Activated T-cell treated with anti-CD3 and anti-CD28 coated beads, Interleukin-2, amount 50 U/mL, for 48 hours (primary cell): Measurements from ENCODE around the gene HORMAD1.
A peak's percentile ranks its signal among the peaks of the same experiment; 100 is the strongest.
"Not testable (repeated sequence)": the region's sequence is repeated elsewhere in the genome, so short reads cannot be mapped to it uniquely, and the experiment has no call there.

Experiments
- DNase-seq, 2 experiments: peaks; one replicate each; pipeline ENCODE4 v3.0.0-alpha.2; 2020

HORMAD1 gene, protein sequence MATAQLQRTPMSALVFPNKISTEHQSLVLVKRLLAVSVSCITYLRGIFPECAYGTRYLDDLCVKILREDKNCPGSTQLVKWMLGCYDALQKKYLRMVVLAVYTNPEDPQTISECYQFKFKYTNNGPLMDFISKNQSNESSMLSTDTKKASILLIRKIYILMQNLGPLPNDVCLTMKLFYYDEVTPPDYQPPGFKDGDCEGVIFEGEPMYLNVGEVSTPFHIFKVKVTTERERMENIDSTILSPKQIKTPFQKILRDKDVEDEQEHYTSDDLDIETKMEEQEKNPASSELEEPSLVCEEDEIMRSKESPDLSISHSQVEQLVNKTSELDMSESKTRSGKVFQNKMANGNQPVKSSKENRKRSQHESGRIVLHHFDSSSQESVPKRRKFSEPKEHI

GRCh38 chr1:150720703-150721102, at the start of gene HORMAD1:
Gene HORMAD1, minus strand, starts transcription at chr1:150720895. Its CDS starts 1,390 bp downstream, at chr1:150719505.
- no peak for DNase-seq

DNA sequence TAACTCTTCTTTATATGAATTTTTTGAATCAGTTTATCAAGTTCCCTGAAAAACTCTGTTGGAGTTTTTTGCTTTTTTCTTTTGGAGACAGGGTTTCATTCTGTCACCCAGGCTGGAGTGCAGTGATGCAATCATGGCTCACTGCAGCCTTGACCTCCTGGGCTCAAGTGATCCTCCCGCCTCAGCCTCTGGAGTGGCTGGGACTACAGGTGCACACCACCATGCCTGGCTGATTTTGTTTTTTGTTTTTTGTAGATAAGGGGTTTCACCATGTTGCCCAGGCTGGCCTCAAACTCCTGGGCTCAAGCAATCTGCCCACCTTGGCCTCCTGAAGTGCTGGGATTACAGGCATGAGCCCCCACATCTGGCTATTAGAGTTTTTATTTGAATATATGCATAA, 47.0 kb upstream of the HORMAD1 start:
- DNase-seq = not testable (repeated sequence)

GRCh38 chr1:150765977-150766301, 45.2 kb upstream of the HORMAD1 start:
- peak; percentile 30 to 36 for DNase-seq

DNA sequence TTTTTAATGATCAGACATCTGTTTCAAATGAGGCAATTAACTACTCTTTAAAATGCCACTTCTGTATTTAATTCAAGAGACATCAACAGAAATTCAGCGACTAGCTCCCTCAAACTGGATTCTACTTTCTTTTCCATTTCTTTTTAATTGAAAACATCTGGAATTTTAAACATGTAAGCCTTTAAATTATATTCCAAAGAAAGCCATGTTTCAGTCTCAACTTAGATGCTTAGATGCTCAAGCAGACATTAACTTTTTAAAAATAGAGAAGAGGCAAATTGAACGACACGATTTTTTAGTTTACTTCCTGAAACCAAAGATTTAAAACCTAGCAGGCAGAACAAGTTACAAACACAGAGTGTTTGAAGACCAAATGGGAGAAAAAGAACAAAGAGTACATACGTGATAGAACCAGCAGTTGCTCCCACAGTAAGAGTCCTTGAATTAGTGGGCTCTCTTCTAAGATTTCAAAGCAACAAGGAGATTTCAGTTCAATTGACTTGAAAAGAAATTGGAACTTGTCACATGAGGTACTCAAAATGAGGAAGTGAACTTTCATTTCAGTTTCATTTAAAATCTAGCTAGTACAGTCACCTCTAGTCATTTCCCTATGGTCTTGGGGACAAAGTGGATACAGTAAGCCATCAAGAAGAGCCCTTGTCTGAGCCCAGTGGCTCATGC, 44.7 kb upstream of the HORMAD1 start, which contains the start of gene CTSS:
Gene CTSS, minus strand, starts transcription at position 483 of the 681 bp plus-strand sequence. CDS start 1,015 bp downstream, outside the sequence.
- no peak for DNase-seq

DNA sequence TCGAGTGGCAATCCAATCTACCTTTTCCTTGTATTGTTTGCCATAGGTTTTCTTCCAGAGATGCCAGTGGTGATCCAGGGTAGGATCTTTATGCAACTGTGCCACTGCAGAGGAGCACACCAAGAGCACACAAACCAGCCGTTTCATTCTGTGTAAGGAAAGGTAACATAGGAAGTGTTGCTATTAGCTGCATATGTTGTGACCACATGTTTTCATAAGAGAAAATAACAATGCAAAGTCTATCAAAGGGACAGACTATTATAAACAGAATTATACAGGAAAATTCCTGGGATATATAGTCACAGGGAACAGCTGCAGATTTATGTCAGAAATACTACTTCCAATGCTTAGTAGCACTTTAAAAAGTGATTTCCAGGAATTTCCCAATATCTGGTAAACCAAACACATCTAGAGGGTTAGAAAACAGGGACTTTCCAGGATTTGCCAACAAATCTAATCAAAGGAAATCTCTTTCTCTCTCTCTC, 44.0 kb upstream of the HORMAD1 start:
- no peak for DNase-seq

DNA sequence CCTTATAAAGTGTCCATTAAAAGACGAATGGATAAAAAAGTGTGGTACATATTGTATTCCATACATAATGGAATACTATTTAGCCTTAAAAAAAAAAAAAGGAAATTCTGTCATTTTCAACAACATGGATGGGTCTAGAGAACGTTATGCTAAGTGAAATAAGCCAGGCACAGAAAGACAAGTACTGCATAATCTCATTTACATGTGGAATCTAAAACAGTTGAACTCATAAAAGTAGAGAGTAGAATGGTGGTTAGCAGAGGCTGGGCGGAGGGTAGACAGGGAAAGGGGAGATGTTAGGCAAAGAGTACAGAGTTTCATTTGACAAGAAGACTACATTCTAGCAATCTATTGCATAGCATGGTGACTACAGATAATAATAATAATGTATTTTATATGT, 42.3 kb upstream of the HORMAD1 start:
- DNase-seq = no peak

- no peak for DNase-seq
Observed at GRCh38 chr1:150762552-150762951, 41.9 kb upstream of the HORMAD1 start.

DNA sequence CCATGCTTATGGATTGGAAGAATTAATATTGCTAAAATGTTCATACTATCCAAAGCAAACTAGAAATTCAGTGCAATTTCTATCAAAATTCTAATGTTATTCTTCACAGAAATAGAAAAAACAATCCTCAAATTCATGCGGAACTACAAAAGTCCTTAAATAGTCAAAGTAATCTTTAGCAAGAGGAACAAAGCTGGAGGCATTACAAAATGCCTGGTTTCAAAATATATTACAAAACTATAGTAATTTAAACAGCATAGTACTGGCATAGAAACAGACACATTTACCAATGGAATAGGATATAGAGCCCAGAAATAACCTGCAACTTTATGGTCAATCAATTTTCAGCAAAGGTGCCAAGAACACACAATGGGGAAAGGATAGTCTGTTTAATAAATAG, 41.1 kb upstream of the HORMAD1 start:
- no peak for DNase-seq

- DNase-seq = no peak
Observed at GRCh38 chr1:150760013-150760412, 39.3 kb upstream of the HORMAD1 start.

GRCh38 chr1:150753416-150753815, 32.7 kb upstream of the HORMAD1 start:
- DNase-seq = no peak

DNA sequence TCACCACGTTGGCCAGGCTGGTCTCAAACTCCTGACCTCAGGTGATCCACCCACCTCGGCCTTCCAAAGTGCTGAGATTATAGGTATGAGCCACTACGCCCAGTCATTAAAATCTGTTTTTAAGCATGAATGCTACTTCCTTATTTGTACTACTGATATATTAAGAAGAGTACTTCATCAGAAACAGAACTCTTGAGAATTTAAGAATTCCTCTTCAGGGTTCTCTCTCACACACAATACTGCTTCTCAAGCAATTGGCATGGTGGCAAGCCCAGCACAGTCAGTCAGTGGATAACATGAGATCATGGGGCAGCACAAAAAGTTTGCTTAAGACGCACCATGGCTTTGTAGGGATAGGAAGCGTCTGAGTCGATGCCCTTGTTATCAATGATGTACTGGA, 30.7 kb upstream of the HORMAD1 start:
- no peak for DNase-seq

DNA sequence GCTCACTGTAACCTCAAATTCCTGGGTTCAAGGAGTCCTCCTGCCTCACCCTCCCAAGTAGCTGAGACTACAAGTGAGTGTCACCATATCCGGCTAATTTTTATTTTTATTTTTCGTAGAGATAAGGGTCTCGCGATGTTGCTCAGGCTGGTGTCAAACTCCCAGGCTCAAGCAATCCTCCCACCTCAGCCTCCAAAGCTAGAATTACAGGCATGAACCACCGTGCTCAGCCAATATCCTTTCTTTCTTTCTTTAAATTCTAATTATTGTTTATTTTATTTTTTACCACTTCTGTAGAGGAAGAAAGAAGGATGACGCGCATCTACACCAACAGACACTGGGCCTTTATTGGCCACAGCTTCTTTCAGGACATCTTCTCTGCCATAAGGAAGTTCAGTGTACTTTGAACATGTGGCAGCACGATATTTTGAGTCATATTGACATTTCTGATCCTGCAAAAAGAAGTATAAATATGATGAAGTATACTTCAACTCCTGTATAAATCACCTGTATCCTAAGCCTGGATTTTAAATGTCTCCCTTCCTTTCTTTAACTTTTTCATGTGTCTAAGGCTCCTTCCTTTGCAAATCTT, 29.1 kb upstream of the HORMAD1 start:
- no peak for DNase-seq

DNA sequence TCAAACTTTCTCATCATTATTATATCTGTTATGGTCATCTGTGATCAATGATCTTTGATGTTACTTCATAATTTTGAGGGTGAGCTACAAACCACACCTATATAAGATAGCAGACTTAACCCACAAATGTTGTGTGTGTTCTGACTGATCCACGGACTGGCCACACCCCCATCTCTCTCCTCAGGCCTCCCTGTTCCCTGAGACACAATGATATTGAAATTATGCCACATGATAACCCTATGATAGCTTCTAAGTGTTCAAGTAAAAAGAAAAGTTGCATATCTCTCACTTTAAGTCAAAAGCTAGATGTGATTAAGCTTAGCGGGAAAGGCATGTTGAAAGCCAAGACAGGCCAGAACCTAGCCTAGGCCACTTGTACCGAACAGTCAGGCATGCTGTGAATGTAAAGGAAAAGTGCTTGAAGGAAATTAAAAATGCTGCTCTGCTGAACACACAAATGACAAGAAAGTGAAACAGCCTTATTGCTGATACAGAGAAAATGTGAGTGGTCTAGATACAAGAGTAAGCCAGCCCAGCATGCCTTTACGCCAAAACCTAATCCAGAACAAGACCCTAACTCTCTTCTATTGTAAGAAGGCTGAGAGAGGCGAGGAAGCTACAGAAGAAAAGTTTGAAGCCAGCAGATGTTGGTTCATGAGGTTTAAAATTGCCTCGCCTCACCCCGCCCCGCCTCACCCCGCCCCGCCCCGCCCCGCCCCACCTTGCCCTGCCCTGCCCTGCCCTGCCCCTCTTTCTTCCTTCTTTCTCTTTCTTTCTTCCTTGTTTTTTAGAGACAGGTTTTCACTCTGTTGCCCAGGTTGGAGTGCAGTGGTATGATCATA, 28.4 kb upstream of the HORMAD1 start:
- no peak for DNase-seq

DNA sequence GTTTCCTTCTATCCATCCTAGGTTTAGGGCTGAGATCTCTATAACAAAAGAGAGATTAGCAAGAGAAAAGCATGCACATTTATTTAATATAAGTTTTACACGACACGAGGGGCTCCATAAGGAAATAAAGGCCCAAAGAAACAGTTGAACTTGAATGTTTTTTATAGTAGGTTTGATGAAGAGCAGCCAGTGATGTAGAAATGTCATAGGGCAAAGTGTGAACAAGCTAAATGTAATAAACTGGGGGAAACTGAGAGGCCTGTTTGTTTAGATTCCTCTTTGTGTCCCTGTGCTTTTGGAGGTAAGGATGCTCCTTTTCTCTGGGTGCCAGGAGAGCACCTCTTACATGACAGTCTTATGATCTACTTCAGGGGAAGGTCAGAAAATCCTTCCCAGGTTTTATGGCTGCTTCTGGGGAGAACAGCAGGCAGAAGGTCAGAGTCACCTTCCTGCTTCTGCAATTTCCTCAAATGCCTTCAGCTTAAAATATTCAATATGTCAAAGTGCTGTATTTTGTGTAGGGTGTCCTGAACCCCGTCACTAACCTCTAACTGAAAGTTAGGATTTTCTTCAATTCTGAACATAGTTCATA, 9.5 kb upstream of the HORMAD1 start:
- no peak for DNase-seq

- DNase-seq = no peak
Observed at GRCh38 chr1:150724336-150724735, 3.6 kb upstream of the HORMAD1 start.

- DNase-seq = no peak
Observed at GRCh38 chr1:150720098-150720497, 597 bp downstream of the HORMAD1 start.

GRCh38 chr1:150718225-150718891, 2.3 kb downstream of the HORMAD1 start:
- DNase-seq = no peak

DNA sequence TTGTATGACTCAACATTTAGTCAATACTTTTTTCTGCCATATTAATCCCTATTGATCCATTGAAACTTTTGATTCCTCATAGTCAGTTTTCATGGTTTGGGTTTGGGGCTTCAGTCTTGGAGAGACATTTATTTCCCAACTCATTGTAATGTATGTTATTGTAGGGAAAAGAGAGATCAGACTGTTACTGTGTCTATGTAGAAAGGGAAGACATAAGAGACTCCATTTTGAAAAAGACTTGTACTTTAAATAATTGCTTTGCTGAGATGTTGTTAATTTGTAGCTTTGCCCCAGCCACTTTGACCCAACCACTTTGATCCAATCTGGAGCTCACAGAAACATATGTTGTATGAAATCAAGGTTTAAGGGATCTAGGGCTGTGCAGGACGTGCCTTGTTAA, 11.7 kb downstream of the HORMAD1 start:
- not testable (repeated sequence) for DNase-seq

DNA sequence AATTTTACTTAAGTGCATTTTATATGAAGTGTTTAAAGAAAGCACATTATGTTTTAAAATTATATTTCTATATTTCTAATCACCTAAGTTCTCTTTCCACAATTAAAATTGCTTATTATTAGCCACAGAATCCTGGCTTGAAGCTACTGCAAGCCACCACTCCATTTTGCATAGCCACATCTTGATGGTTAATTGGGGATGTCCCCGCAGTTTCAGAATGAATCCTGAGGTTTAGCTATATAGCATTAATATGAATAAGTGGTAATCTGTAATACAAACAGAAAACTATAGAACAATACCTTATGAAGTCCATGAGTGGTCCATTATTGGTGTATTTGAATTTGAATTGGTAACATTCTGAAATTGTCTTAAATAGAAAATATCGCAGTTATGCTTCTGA, 12.1 kb downstream of the HORMAD1 start:
- DNase-seq = peak in 1 of 2 experiments; percentile 22

DNA sequence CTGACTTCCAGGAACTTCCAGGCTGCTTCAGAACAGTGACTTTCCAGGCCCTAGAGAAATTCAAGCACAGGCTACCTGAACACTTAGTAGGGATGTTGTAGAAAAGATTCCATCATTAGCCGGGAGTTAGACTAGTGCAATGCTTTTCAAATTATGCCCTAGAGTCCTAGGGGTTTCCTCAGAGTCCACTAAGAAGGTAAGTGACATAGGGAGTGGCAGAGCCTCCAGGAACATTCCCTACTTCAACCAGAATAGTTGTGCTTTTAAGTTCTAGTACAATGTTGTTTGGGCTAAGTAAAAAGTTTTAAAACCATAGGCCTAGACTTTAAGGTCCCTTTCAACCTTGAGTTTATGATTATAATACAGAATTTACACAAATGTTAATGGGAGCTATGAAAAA, 14.6 kb downstream of the HORMAD1 start:
- DNase-seq = no peak

- no peak for DNase-seq
Observed at GRCh38 chr1:150703427-150703826, 17.3 kb downstream of the HORMAD1 start.
